Hematopoietic multipotent progenitor cell treated with erythropoietin and hydrocortisone succinate and interleukin-3 and kit ligand, for 6 days (in vitro differentiated cells): ENCODE data around the gene COL6A3.

Experiments
- DNase-seq: peaks from one replicate; pipeline ENCODE4 v3.0.0-alpha.2; 2015

COL6A3 gene, protein sequence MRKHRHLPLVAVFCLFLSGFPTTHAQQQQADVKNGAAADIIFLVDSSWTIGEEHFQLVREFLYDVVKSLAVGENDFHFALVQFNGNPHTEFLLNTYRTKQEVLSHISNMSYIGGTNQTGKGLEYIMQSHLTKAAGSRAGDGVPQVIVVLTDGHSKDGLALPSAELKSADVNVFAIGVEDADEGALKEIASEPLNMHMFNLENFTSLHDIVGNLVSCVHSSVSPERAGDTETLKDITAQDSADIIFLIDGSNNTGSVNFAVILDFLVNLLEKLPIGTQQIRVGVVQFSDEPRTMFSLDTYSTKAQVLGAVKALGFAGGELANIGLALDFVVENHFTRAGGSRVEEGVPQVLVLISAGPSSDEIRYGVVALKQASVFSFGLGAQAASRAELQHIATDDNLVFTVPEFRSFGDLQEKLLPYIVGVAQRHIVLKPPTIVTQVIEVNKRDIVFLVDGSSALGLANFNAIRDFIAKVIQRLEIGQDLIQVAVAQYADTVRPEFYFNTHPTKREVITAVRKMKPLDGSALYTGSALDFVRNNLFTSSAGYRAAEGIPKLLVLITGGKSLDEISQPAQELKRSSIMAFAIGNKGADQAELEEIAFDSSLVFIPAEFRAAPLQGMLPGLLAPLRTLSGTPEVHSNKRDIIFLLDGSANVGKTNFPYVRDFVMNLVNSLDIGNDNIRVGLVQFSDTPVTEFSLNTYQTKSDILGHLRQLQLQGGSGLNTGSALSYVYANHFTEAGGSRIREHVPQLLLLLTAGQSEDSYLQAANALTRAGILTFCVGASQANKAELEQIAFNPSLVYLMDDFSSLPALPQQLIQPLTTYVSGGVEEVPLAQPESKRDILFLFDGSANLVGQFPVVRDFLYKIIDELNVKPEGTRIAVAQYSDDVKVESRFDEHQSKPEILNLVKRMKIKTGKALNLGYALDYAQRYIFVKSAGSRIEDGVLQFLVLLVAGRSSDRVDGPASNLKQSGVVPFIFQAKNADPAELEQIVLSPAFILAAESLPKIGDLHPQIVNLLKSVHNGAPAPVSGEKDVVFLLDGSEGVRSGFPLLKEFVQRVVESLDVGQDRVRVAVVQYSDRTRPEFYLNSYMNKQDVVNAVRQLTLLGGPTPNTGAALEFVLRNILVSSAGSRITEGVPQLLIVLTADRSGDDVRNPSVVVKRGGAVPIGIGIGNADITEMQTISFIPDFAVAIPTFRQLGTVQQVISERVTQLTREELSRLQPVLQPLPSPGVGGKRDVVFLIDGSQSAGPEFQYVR (N-terminal part only)

DNA sequence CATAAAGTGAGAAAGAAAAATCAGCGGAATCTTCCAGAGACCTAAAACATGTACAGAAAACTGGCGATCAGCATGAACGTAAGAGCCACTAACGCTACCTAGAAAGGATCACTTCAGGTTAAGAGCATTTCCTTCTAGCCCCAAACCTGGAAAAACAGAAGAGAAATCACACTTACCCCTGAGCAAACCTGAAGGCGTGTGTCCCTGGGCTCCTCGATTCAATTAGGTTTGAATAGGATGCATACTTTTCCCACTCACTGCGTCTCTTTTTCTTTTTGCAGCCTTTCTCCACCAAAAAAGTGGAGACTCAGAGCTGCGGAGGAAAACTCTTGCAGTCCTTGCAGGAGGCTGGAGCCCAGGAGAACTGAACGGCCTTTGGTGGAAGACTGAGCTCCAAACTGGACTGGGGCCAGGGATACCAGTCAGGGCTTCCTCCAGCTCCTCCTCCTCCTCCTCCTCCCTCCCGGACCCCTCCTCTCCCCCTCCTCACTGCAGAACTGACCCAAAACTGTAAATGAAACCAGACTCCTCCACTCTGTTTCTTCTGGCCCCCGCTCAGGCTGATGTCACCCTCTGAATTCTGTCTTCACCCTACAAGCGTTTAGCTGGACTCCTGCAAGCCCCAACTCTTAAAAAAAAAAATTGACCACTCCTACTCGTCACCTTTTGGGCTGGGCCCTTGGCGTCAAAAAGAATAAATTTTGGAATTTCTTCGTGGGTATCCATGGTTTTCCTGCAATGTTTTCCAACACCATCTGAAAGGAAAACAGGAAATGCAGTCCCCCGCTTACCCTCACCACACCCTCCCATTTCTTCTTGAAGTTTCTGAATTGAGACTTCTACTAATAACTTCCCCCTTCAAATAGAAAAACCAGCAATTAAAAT lies at the start of gene COL6A3:
COL6A3 (minus strand) TSS at position 388 of the 885 bp plus-strand sequence. CDS start 17,347 bp downstream, outside the sequence.
- DNase-seq = no peak

DNA sequence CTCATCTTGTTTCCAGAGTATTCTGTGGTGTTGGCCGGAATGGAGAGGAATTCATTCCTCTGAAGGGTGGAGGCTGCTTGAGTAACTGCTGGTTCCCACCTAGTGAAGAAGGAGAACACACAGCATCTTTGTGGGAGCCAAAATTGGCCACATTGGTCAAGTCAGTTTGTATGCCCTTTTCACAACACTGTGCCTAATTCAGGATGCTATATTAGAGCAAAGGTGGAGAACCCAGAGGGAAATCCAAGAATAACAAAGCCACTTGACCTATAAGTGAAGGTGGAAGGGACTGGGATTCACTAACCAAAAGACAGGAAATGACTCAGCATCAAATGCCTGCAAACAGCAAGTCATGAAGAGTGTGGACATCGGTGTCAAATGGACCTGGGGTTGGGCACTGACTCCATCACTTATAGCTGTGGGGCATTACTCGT lies 45.8 kb upstream of the COL6A3 start:
- DNase-seq = no peak

DNA sequence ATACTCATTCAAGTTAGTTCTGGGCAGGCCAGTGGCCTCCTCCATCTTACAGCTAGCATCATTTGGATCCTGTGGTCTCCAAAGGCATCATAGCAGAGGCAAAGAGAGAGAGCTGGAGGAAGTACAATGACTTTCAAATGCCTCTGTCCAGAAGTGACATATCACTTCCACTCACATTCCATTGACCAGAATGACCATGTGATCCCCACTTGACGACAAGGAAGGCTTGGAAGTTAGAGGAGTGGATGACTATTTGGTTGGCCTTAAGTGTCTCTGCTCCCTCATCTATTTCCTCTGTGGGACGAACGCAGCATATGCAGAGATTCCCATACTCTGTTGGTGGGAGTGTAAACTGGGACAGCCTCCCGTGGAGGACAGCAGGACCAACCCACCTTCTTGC lies 45.3 kb upstream of the COL6A3 start:
- no peak for DNase-seq

DNA sequence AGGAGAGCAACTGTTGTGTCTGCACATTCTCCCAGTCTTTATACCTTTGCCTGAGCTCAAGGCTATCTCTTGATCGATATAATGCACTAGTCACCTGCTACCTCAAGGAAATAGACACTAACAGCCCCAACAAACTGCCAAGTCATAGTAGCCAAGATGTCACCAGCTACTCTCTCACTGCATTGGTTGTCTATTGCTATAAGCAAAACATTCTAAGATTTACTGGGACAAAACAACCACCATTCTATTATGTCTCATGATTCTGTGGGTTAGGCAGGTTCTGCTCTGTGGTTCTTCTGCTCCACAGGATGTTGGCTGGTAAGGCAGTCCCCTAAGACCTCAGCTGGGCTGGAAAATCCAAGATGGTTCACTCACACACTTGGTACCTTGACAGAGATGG lies 44.6 kb upstream of the COL6A3 start:
- DNase-seq = no peak

DNA sequence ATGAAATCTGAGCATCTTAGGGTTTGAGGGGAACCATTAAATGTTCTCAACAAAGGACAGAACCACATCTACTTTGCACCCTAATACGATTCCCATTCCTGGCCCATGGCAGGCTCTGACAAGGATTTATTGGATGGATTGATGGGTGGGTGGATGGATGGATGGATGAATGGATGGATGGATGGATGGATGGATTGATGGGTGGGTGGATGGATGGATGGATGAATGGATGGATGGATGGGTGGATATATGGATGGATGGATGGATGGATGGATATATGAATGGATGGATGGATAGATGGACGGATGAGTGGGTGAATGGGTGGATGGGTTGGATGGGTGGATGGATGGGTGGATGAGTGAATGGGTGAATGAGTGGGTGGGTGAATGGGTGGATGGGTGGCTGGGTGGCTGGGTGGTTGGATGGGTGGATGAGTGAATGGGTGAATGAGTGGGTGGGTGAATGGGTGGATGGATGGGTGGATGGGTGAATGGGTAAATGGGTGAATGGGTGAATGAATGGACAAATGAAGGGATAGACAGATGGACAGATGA lies 43.5 kb upstream of the COL6A3 start:
- DNase-seq = no peak

DNA sequence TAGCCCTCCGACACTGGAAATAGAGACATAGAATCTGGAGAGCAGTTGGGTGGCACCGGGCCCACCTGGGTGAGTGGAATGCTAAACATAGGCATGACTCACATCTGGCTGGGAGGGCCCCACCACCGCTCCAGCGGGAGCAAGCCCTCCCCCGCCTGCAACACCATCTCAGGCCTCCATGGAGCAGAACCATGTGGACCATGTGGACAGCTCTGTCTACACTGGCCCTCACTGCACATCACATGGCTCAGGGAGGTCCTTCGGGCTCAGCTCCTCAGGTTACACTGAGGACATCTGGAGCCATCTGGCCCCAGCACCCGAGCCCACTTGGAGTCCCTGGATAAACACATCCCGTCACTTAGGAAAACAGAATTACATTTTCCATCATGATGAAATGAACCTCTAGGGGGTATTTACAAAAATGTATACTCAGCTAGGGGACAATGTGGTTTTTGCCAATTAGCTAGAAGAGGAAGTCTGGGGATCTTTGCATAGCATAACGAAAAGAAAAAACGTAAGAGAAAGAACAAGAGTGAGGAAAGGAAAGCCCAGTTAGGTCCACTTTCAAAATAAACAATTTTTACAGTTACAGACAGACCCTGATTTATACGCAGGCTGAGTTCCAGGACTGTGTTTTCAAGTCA lies 42.4 kb upstream of the COL6A3 start:
- DNase-seq = no peak

DNA sequence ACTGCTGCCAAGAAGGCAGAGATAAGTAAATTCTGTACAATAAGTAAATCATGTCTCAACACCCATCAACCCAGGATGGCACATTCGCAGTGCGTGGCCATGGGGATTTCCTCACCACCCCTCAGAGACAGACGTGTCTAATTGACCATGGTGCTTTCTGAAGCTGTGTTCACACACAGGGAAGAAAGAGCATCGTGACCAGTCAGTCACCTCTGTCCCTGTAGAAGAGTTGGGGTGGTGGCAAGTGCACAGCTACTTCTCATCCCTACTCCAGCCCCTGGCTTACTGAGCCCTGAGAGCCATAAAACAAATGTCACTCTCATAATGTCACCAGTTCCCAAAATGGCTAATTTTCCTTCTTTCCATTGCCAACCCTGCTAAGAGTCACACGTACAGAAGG lies 41.8 kb upstream of the COL6A3 start:
- DNase-seq = no peak

DNA sequence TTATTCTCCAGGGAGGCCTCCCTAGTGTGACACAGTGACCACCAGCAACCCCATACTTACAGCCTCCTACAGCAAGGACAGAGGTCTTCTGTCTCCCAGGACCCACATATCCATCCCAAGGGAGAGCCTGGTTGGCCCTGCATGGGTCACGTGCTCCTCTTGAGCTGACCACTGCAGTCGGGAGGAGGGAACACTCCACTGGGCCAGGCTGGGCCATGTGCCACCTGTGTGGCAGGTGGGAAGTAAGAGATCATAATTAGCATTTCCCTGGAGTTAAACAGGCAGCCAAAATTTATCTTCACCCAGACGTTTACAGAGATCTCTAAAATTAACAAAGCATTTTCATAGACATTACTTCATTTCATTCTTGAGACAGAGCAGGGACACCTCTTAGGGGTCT lies 39.7 kb upstream of the COL6A3 start:
- no peak for DNase-seq

DNA sequence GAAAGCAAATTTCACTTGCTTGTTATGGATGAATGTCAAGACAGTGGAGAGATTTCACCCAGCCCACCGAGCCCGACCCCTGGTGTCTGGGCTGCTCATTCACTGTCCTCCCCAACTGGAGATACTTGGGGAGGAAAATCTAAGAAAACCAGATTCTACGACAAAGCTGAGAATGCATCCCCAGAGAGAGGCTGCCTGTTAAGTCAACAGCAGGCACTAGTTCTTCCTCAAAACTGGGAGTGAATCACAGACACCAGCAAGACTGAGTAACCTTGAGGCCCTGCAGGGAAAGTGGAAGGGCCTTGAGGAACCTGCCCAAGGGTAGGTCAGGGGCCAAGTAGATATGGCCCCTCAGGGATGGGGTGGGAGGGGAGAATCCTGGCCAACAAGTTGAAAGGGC lies 38.9 kb upstream of the COL6A3 start:
- no peak for DNase-seq

DNA sequence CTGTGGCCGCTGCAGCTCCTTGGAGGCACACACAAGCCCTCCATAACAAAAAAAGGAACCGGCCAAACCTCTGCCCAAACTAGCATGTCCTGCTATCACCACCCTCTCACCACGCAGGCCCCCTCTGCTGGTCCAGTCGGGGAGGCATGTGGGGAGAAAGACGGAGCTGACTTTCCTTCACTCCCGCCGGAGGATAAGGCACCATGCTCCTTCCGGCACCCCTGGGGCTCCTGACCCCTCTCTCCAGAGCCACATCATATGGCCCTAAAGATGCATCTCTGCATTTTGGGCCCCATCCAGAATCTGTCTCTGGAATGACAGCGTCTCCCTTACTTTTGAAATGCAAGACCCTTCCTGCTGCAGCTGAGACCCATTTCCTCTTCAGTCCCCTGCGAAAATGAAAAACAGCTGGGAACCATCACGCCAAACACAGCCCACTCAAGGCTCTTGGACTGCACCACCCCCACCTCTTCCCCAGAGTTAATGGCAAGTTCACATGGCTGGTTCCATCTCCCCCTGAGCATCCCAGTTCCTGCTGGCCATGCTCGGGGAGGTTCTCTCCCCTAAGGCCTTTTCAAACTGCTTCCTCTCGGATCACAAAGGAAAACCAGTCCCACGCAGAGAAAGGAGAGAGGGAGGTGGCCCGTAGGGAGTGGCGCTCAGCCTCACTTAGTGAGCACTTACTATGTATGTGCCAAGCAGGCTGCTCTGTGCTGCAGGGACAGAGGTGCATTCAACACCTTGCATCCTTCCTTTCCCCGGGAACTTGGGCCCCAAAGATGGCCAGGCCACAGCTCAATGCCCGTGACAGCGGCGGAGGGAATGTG lies 37.9 kb upstream of the COL6A3 start:
- DNase-seq = no peak

DNA sequence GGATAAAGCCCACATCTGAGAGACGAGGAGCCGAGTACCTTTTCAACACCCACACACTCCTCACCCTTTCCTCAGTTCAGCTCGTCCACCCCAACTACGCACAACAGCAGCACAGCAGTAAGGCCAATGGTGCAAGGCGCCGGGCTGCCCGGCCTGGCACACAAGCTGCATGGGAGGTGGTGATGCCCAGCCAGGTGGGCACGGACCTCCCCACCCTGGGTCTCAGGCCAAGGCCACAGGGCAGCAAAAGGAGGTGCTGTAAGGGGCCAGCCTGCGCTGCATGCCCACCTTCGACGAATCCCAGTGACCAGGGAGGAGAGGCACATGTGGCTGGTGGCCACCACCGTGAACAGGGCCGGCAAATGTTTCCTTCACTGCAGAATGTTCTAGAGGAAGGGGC lies 36.6 kb upstream of the COL6A3 start:
- DNase-seq = no peak

DNA sequence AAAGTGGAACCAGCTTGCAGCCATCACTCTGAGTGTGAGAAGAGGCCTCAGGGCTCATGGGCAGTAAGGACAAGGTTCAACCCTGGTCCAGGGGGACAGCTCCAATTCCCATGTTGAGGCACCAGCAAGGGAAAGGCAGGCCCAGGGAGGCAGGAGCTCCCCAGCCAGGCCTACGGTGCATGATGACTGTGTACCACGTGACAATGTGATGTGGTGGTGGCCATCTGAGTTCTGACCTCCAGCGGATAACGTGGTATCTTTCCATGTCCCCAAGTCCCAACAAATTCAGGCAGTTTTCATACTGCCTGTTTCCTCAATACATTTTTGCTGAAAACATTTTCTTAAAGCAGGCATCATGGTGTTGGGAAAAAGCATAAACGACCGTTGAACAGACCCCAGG lies 36.1 kb upstream of the COL6A3 start:
- DNase-seq = no peak

DNA sequence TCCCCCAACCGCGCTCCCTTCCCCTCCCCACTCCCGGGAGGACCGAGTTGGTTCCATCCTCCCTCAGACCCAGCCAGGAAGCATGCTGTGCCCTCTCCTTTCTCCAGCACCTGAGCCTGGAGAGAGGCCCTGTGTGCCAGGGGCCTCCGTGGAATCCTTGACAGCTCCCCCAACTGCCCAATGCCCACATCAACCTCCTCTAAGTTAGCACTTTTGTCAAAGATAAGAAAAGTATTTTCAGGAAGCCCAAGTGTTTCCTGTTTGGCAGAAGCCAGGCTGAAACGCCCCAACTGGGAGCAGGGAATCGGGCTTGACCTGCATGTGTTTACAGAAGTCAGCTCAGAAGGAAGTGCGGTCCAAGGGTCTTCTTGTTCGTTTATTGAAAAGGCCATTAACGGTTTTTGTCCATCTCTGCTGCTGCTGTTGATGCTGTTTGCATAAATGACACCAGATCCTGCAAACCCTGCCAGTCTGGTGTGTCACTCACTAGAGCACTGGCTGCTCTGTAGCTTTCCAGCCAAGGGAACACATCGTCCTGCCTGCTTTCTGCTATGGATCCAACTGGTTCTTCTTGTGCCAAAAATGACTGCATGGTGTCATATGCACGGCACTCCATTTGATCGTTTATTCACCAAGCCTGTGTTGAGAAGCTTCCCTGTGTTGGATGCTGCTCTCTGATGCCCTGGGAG lies 35.4 kb upstream of the COL6A3 start:
- DNase-seq = no peak

DNA sequence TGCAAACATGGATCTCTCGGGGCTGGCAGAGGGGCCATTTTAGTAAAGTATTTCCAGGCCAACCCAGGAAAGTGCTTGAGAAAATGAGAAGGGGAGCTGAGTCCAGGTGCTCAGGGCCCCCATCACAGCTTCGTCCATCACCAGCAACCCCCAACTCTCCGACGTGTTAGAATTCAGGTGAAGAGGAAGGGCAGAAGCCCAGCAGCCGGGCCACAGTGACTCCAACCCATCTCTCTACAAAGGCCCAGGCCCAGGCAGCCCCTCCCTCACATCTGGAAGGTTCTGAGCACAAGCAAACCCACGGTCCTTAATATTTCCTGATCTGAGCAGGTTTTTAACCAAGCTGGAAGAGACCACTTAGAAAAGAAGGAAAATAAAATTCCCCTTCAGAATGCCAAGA lies 34.7 kb upstream of the COL6A3 start:
- no peak for DNase-seq

DNA sequence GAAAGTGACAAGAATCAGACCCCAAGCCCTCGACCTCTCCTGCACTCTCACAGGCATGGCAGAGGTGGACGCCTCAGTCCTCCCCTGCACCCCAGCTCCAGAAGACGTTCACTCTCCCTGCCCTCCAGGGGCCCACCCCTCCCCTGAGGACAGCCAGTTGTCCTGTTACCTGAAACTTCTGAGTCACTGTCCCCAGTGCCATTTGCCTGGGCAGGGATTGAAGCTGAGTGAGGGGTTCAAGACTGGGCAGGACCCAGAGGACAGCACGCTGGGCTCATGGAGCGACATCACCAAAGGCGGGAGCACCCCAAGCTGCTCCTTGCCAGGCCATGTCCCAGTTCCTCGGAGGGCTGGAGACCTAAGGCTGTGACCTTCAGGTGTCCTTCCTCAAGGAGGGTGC lies 34.2 kb upstream of the COL6A3 start:
- no peak for DNase-seq

DNA sequence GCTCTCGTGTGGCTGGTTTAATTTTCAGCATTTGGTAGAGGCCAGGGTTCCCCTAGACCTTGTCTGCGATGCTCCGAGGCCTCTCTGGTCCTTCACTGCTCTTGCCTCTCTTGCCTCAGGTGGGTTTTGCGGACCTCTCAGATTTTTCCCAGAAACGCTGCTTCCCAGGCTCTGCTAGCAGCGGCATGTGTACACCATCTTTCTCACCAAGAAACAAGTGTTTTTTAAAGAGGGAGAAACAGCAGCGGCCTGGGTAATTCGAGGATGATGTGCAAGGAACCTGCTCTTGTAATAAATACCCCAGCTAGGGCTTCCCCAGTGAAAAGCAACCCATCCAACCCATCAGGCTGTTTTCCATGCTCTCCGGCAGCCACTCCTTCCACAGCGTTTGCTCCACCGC lies 33.5 kb upstream of the COL6A3 start:
- no peak for DNase-seq

DNA sequence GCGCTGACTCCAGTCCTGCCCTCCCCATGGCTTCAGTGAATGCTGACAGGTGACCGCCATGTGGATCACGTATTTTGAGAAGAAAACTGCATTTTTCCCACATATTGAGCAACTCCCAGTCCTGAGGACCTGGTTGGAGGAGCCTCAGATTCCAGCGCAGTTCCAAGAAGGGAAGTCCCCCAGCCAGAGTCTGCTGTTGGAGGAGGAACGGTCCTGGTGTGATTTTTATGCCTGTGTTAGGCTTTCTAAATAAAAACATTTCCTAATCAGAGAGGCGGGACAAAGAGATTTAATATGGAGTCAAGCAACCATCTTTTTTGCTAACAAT lies 32.3 kb upstream of the COL6A3 start:
- DNase-seq = no peak

DNA sequence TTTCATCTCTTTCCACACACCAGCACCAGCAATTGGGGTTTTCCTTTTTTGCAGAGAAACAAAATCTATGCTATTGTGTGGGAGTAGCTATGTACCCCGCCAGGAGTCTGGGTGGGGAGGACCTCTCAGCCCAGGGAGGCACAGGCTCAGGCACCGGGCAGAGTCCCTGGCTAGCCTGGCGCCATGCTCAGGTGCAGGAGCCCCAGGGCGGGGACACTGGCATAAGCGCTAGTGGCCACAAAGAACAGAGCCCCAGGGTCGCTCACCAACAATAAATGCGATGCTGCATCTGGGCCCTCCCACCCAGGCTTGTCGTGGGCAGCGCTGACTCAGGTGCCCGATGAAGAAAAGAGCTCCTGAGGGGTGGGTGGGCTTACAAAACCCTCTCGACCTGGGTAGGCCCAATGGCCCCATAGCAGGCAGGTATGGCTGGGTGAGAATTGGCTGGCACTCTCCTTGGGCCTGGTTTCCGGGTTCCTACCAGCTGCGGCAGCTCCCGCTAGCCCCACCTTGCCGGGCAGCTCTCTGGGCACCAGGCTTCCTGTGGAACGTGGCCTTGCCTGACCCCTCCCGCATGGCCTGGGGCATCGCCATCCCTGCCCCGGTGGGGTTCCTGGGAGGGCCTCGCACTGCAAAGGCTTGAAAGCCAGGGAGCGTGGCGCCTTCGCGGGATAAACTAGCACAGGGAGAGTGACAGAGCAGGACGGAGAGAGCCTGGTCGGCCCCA lies 31.8 kb upstream of the COL6A3 start:
- no peak for DNase-seq

DNA sequence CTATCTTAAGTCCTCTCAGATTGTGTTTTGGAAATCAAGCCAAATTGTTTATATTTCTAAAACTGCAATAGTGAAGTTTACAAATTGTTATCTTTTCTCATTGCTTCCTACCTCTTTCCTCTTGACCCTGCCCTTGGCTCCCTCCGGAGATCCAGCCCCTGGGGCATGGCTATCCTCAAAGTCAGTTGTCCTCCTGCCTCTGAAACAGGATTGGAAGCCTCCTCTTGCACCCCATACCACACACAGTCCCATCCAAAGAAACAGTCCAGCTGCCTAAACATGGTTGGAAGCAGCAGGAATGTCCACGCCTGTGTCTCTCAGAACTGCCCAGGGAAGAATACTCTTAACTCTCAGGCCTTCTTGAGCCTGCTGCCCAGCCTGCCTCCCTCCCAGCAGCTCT lies 30.1 kb upstream of the COL6A3 start:
- no peak for DNase-seq
